Measurements from ENCODE around the gene LRP1B.

- TF ChIP-seq CTCF (IDR thresholded peaks at IDR 0.05) (no peak), ZFX (IDR thresholded peaks at IDR 0.05; ENCODE audit: borderline replicate concordance) (no peak)
Observed at GRCh38 chr2:141703501-141703900, 427.3 kb downstream of the LRP1B start.
